Measurements from ENCODE around the gene ZNF69. TPM values are rescaled to one million over a fixed set of nuclear protein-coding genes. Genes with fewer than 3 reads are reported as not detected.
"Not testable (repeated sequence)": the region's sequence is repeated elsewhere in the genome, so short reads cannot be mapped to it uniquely, and the experiment has no call there.

Gene ZNF69
- total and polyA plus RNA-seq, 2 donors (not counting 1 experiment from before 2014, with no cell fraction given) = 0.92 to 2.1 TPM

GRCh38 chr19:11948646-11949045, 61.1 kb downstream of the ZNF69 start:
- Histone ChIP-seq H3K27me3 (replicated peaks in 1 of 4; ENCODE audit: control extremely low read depth in 1 of 4, control insufficient read depth in 3 of 4, insufficient read depth in 4 of 4, low read length in 3 of 4) (no peaks in the 10 kb centered on the region), H4K20me1 (ENCODE audit: control insufficient read depth, insufficient read depth, low read length, poor library complexity, severe bottlenecking) (no peaks in the 10 kb centered on the region), H3K9ac (ENCODE audit: low read length) (no peak overlapping the region), H3K79me2 (ENCODE audit: control insufficient read depth, insufficient read depth, low read length) (peaks cover 28% of the 10 kb centered on the region), H3K9me3 (ENCODE audit: control extremely low read depth in 1 of 3, control insufficient read depth in 2 of 3, insufficient read depth in 1 of 3, low read length in 2 of 3) (peaks cover 24 to 94% (median 75%) of the 10 kb centered on the region in 3 donors), H3K4me3 (ENCODE audit: control extremely low read depth in 1 of 5, extremely low read depth in 1 of 5, insufficient read depth in 1 of 5, low read depth in 2 of 5, low read length in 4 of 5) (no peak overlapping the region), H3K4me2 (replicated peaks; ENCODE audit: low read depth, low read length, poor library complexity, severe bottlenecking) (no peak overlapping the region), H2AFZ (ENCODE audit: insufficient read depth, low read depth, low read length, poor library complexity, severe bottlenecking) (no peak overlapping the region), H3K36me3 (replicated peaks in 1 of 2; ENCODE audit: control extremely low read depth in 1 of 2, control insufficient read depth in 1 of 2, extremely low read depth in 1 of 2, insufficient read depth in 2 of 2, low read length in 1 of 2) (peaks cover 25 to 43% of the 10 kb centered on the region in 2 experiments), H3K4me1 (ENCODE audit: control insufficient read depth in 2 of 2, insufficient read depth in 2 of 2, low read length in 2 of 2) (no peaks in the 10 kb centered on the region), H3K27ac (ENCODE audit: low read length in 2 of 2) (no peak overlapping the region)
- Mint-ChIP-seq H3K27me3 (no peaks in the 10 kb centered on the region), H3K4me3 (no peak overlapping the region), H3K27ac (no peak overlapping the region), H3K4me1 (no peaks in the 10 kb centered on the region), H3K9me3 (ENCODE audit: insufficient read depth) (peaks cover 37% of the 10 kb centered on the region)
- intact Hi-C loops (cut with micrococcal nuclease) = no loop called here
- ATAC-seq (ENCODE audit: low read depth) = no peak
- no peak for DNase-seq
- TF ChIP-seq EZH2 (IDR thresholded peaks at IDR 0.05; ENCODE audit: borderline replicate concordance, insufficient read depth, low read depth, low read length, poor library complexity, severe bottlenecking) (no peak), CTCF (IDR thresholded peaks at IDR 0.05) (no peak)
- no CpG with 5 or more reads among the region's 3 CpGs for WGBS (ENCODE audit: insufficient coverage)
- ChIA-PET POLR2A (no interaction called here), CTCF (interaction anchor here (2.9 kb wide), 1 partner anchor 15 kb away, joined by 12 read pairs; no protein-coding TSS in a partner anchor)

- intact Hi-C loops (cut with micrococcal nuclease) = no loop called here
- Histone ChIP-seq H3K36me3 (replicated peaks in 1 of 2; ENCODE audit: control extremely low read depth in 1 of 2, control insufficient read depth in 1 of 2, extremely low read depth in 1 of 2, insufficient read depth in 2 of 2, low read length in 1 of 2) (peaks cover 23 to 38% of the 10 kb centered on the region in 2 experiments), H2AFZ (ENCODE audit: insufficient read depth, low read depth, low read length, poor library complexity, severe bottlenecking) (no peak overlapping the region), H3K79me2 (ENCODE audit: control insufficient read depth, insufficient read depth, low read length) (peaks cover 22% of the 10 kb centered on the region), H3K27ac (ENCODE audit: low read length in 2 of 2) (no peak overlapping the region), H3K4me1 (ENCODE audit: control insufficient read depth in 2 of 2, insufficient read depth in 2 of 2, low read length in 2 of 2) (no peaks in the 10 kb centered on the region), H4K20me1 (ENCODE audit: control insufficient read depth, insufficient read depth, low read length, poor library complexity, severe bottlenecking) (no peaks in the 10 kb centered on the region), H3K9me3 (ENCODE audit: control extremely low read depth in 1 of 3, control insufficient read depth in 2 of 3, insufficient read depth in 1 of 3, low read length in 2 of 3) (peaks cover 25 to 92% (median 71%) of the 10 kb centered on the region in 3 donors), H3K4me2 (replicated peaks; ENCODE audit: low read depth, low read length, poor library complexity, severe bottlenecking) (no peak overlapping the region), H3K27me3 (replicated peaks in 1 of 4; ENCODE audit: control extremely low read depth in 1 of 4, control insufficient read depth in 3 of 4, insufficient read depth in 4 of 4, low read length in 3 of 4) (no peaks in the 10 kb centered on the region), H3K9ac (ENCODE audit: low read length) (no peak overlapping the region), H3K4me3 (ENCODE audit: control extremely low read depth in 1 of 5, extremely low read depth in 1 of 5, insufficient read depth in 1 of 5, low read depth in 2 of 5, low read length in 4 of 5) (no peak overlapping the region)
- ATAC-seq (ENCODE audit: low read depth) (no peak), DNase-seq (peak; percentile 29)
- no peak overlapping the region for H3K27ac Mint-ChIP-seq
- H3K9me3 Mint-ChIP-seq (ENCODE audit: insufficient read depth) = peaks cover 39% of the 10 kb centered on the region
- TF ChIP-seq CTCF (IDR thresholded peaks at IDR 0.05) (no peak), EZH2 (IDR thresholded peaks at IDR 0.05; ENCODE audit: borderline replicate concordance, insufficient read depth, low read depth, low read length, poor library complexity, severe bottlenecking) (no peak)
- H3K27me3 Mint-ChIP-seq = no peaks in the 10 kb centered on the region
- no peak overlapping the region for H3K4me3 Mint-ChIP-seq
- no peaks in the 10 kb centered on the region for H3K4me1 Mint-ChIP-seq
- WGBS (ENCODE audit: insufficient coverage) = 100% methylated on average over 2 of the region's 4 CpGs
- POLR2A ChIA-PET = no interaction called here
- CTCF ChIA-PET = no interaction called here
Measured at GRCh38 chr19:11949201-11949600, 61.6 kb downstream of the ZNF69 start.

- H3K4me1 Mint-ChIP-seq; H3K4me3 Mint-ChIP-seq; H3K27ac ChIP-seq (ENCODE audit: low read length in 2 of 2); intact Hi-C loops (cut with micrococcal nuclease); H3K9ac ChIP-seq (ENCODE audit: low read length); H4K20me1 ChIP-seq (ENCODE audit: control insufficient read depth, insufficient read depth, low read length, poor library complexity, severe bottlenecking); H2AFZ ChIP-seq (ENCODE audit: insufficient read depth, low read depth, low read length, poor library complexity, severe bottlenecking); H3K27ac Mint-ChIP-seq; H3K4me1 ChIP-seq (ENCODE audit: control insufficient read depth in 2 of 2, insufficient read depth in 2 of 2, low read length in 2 of 2); H3K27me3 ChIP-seq (replicated peaks in 1 of 4; ENCODE audit: control extremely low read depth in 1 of 4, control insufficient read depth in 3 of 4, insufficient read depth in 4 of 4, low read length in 3 of 4); POLR2A ChIA-PET; DNase-seq; ATAC-seq (ENCODE audit: low read depth); H3K27me3 Mint-ChIP-seq; H3K4me2 ChIP-seq (replicated peaks; ENCODE audit: low read depth, low read length, poor library complexity, severe bottlenecking): not testable (repeated sequence)
- H3K79me2 ChIP-seq (ENCODE audit: control insufficient read depth, insufficient read depth, low read length) = peaks cover 18% of the 10 kb centered on the region
- H3K9me3 Mint-ChIP-seq (ENCODE audit: insufficient read depth) = peaks cover 35% of the 10 kb centered on the region
- CTCF ChIA-PET = interaction anchor here (1.2 kb wide), 1 partner anchor 14 kb away, joined by 3 read pairs; no protein-coding TSS in a partner anchor
- peak overlapping the region in 1 of 5 experiments; percentile 29 for H3K4me3 ChIP-seq (ENCODE audit: control extremely low read depth in 1 of 5, extremely low read depth in 1 of 5, insufficient read depth in 1 of 5, low read depth in 2 of 5, low read length in 4 of 5)
- 100% methylated on average over 3 of the region's 4 CpGs for whole genome bisulfite sequencing (ENCODE audit: insufficient coverage)
- H3K9me3 ChIP-seq (ENCODE audit: control extremely low read depth in 1 of 3, control insufficient read depth in 2 of 3, insufficient read depth in 1 of 3, low read length in 2 of 3) = peaks cover 24 to 88% (median 71%) of the 10 kb centered on the region in 3 donors
- H3K36me3 ChIP-seq (replicated peaks in 1 of 2; ENCODE audit: control extremely low read depth in 1 of 2, control insufficient read depth in 1 of 2, extremely low read depth in 1 of 2, insufficient read depth in 2 of 2, low read length in 1 of 2) = peaks cover 23 to 34% of the 10 kb centered on the region in 2 experiments
Measured at GRCh38 chr19:11949614-11950080, 62.1 kb downstream of the ZNF69 start.

All from B cell (primary cell).